Activated T-helper 17 cell treated with anti-CD3 and anti-CD28 coated beads, Interleukin-2, amount 50 U/mL, for 72 hours (primary cell): Measurements from ENCODE around the gene PPT2. TPM values are rescaled to one million over a fixed set of nuclear protein-coding genes. Genes with fewer than 3 reads are reported as not detected.

Experiments
- ATAC-seq: fragments of 150-1000 bp; cut with Tn5 transposase; replicated peaks from 2 replicates; pipeline ENCODE4 v1.10.0; 2021; ENCODE audit warnings: mild to moderate bottlenecking, moderate library complexity
- H3K27ac Mint-ChIP-seq: one replicate; pipeline ENCODE4 v1.8.0; 2022; ENCODE audit warnings: mixed read lengths
- H3K27me3 Mint-ChIP-seq: one replicate; pipeline ENCODE4 v1.8.0; 2022; ENCODE audit warnings: mixed read lengths
- H3K36me3 Mint-ChIP-seq: one replicate; pipeline ENCODE4 v1.8.0; 2022; ENCODE audit warnings: low read depth, mild to moderate bottlenecking, mixed read lengths
- H3K4me1 Mint-ChIP-seq: one replicate; pipeline ENCODE4 v1.8.0; 2022; ENCODE audit warnings: mixed read lengths
- H3K4me3 Mint-ChIP-seq: one replicate; pipeline ENCODE4 v1.8.0; 2022; ENCODE audit warnings: mild to moderate bottlenecking, mixed read lengths
- H3K9me3 Mint-ChIP-seq: one replicate; pipeline ENCODE4 v1.8.0; 2022; ENCODE audit warnings: mixed read lengths
- total RNA-seq, 2 donors: library from RNA; stranded (reverse); gene quantifications; one replicate each; pipeline ENCODE4 v1.2.3, GENCODE V29; 2022

The PPT2 gene
- total RNA-seq, 2 donors from 2014 or later = 10.5 to 18.0 TPM

GRCh38 chr6:32173051-32173727 lies 19.2 kb downstream of the PPT2 start:
- H3K9me3 Mint-ChIP-seq = no peaks in the 10 kb centered on the region
- H3K4me1 Mint-ChIP-seq = peaks cover 23% of the 10 kb centered on the region
- H3K27me3 Mint-ChIP-seq = no peaks in the 10 kb centered on the region
- peak overlapping the region; percentile 14 for H3K27ac Mint-ChIP-seq
- peaks cover 38% of the 10 kb centered on the region for H3K36me3 Mint-ChIP-seq
- no peak overlapping the region for H3K4me3 Mint-ChIP-seq
- no peak for ATAC-seq

DNA sequence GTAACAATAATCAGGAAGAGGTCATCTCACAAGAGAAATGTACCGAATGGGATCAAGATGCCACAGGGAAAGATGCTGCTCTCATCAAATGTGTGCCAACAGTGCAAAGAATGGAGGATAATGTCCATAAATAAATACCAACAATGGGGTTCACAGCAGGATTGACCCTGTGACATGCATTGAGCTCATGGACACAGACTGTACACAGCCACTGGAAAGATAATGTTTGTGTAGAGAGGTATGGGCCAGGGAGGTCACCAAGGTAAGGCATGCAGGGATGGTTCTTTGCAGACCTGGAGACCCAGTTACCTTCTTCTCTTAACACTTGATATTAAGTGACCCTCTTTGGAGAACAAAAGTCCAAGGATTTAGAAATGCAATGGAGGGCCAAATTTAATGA lies 20.5 kb downstream of the PPT2 start:
- Mint-ChIP-seq H3K27me3 (no peaks in the 10 kb centered on the region), H3K4me1 (peaks cover 31% of the 10 kb centered on the region), H3K9me3 (no peaks in the 10 kb centered on the region), H3K36me3 (peaks cover 41% of the 10 kb centered on the region), H3K27ac (peak overlapping the region; percentile 14), H3K4me3 (peak overlapping the region; percentile 90)
- ATAC-seq = no peak

- Mint-ChIP-seq H3K27ac (peak overlapping the region; percentile 42), H3K4me1 (peaks cover 33% of the 10 kb centered on the region), H3K4me3 (peak overlapping the region; percentile 90), H3K36me3 (peaks cover 41% of the 10 kb centered on the region), H3K27me3 (no peaks in the 10 kb centered on the region), H3K9me3 (no peaks in the 10 kb centered on the region)
- no peak for ATAC-seq
These were observed 21.4 kb downstream of the PPT2 start for GRCh38 chr6:32175322-32175710.

GRCh38 chr6:32175711-32176475 lies 22.0 kb downstream of the PPT2 start, which contains the start of gene AGPAT1:
AGPAT1 (minus strand) TSS chr6:32176084; CDS start chr6:32171496, 4,588 bp downstream.
- H3K4me1 Mint-ChIP-seq = peaks cover 33% of the 10 kb centered on the region
- H3K36me3 Mint-ChIP-seq = peaks cover 41% of the 10 kb centered on the region
- peak within 1 kb of the TSS; percentile 90 for H3K4me3 Mint-ChIP-seq
- no peaks in the 10 kb centered on the region for H3K27me3 Mint-ChIP-seq
- H3K9me3 Mint-ChIP-seq = no peaks in the 10 kb centered on the region
- peak; percentile 61 for ATAC-seq
- H3K27ac Mint-ChIP-seq = peak within 1 kb of the TSS; percentile 96

DNA sequence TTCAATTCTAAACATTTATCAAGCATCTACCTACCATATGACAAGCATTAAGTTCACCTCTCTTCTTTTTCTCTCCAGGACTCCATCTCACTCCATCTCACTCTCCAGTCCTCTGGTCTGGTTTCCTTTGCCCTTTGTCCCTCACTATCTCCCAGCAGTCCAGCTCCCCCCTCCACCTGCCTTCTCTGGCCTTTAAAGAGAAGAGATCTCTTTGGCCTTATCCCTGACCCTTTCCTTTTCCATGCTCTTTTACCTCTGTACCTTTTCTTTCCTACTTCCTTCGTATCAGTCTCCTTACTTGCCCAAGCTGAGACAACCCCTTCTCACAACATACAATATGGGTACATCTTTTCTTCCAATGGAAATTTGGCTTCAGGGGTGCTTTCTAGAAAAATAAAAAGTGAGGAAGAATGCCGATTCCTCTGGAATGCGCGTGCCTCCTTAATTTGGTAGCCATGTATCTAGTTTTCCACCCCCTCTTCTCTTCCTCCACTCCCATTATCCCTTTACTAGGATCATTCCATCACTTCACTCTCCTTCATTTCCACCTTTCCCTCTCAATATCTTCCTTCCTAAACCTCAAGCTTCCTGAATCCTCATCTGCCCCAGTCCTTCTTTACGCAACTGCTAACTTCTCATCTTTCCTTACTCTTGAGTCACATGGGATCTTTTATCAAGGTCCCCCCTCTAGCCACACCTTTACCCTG lies 22.7 kb downstream of the PPT2 start:
- H3K27me3 Mint-ChIP-seq = no peaks in the 10 kb centered on the region
- H3K27ac Mint-ChIP-seq = peak overlapping the region; percentile 96
- no peaks in the 10 kb centered on the region for H3K9me3 Mint-ChIP-seq
- peaks cover 43% of the 10 kb centered on the region for H3K36me3 Mint-ChIP-seq
- H3K4me3 Mint-ChIP-seq = peak overlapping the region; percentile 90
- ATAC-seq = no peak
- H3K4me1 Mint-ChIP-seq = peaks cover 33% of the 10 kb centered on the region

- Mint-ChIP-seq H3K36me3 (peaks cover 50% of the 10 kb centered on the region), H3K9me3 (no peaks in the 10 kb centered on the region)
These were observed 23.3 kb downstream of the PPT2 start for GRCh38 chr6:32177183-32177787.

DNA sequence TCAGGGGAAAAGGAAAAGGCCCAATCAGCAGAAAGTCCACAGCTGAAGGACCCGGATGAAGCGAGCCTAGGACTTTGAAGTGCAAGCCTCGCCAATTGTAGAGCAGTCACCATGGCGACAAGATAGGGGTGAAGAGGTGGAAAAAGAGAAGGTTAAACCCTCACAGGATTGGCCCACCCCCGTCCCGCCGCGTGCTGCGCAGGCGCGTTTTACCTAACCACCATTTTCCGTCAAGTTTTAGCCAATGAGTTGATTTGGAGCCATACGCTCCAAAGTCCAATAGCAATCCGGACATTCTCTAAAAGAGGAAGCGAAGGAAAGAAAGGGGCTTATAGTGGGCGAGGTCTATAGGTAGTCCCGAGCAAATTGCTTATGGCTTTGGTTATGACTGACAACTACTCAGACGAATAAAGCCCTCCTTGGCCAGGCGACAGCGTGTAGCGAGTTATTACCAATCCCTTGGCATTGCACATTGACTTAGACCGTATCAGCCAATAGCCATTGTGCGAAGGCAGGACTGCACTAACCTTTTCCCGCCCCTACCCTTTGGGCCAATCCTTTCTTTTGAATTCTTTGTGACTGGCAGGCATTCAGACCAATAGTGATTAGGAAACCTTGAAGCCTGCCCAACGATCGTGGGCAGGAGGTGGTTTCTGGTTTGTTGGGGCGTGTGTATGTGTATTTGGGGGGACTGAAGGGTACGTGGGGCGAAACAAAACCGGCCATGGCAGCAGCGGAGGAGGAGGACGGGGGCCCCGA lies 24.0 kb downstream of the PPT2 start, which contains the start of gene RNF5:
Gene RNF5, plus strand, starts transcription at position 618 of the 759 bp plus-strand sequence. Its CDS starts 107 bp downstream, at position 725.
- no peaks in the 10 kb centered on the region for H3K9me3 Mint-ChIP-seq
- peaks cover 35% of the 10 kb centered on the region for H3K4me1 Mint-ChIP-seq
- no peaks in the 10 kb centered on the region for H3K27me3 Mint-ChIP-seq
- peak; percentile 87 for ATAC-seq
- H3K4me3 Mint-ChIP-seq = peak within 1 kb of the TSS; percentile 90
- H3K36me3 Mint-ChIP-seq = peaks cover 57% of the 10 kb centered on the region
- peak within 1 kb of the TSS; percentile 96 for H3K27ac Mint-ChIP-seq

More at GRCh38 chr6:32177183-32177787, 23.3 kb downstream of the PPT2 start:
- H3K27me3 Mint-ChIP-seq = no peaks in the 10 kb centered on the region
- peak overlapping the region; percentile 90 for H3K4me3 Mint-ChIP-seq
- H3K4me1 Mint-ChIP-seq = peaks cover 33% of the 10 kb centered on the region
- no peak for ATAC-seq
- H3K27ac Mint-ChIP-seq = peak overlapping the region; percentile 96

DNA sequence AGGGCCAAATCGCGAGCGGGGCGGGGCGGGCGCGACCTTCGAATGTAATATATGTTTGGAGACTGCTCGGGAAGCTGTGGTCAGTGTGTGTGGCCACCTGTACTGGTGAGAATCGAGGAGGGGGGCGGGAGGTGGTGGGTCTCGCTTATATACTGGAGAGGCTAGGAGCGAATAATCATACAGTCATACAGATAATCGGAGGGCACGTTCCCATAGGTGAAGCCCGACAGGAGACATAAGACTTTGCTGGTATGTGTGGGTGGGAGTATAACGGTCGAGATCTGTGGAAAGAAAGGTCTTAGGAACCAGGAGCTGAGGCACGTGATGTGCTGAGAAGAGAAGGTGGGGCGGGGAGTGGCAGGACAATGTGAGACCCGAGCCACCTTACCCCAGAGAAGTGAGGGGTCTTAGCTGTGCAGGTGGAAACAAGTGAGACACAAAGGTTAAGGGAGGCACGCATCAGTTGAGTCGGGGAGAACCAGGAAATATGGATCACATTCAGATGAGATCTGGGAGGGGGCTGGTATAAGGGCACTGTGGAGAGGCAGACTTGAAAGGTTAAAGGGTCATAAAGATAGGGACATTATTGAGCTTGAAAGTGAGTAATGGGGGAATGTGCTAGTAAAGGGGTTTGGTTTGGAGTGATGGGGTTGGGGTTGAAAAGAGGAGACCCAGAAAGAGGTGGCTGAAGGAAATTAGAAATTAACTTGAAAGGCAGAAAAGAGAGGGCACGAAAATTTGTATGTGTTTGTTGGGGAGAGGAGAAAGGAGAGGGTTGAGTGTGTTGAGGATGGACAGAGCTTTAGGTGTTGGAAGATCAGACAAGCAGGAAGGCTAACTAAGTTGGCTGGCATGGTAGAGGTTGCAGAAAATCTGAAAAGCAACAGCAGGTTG lies 24.9 kb downstream of the PPT2 start:
- ATAC-seq = no peak

DNA sequence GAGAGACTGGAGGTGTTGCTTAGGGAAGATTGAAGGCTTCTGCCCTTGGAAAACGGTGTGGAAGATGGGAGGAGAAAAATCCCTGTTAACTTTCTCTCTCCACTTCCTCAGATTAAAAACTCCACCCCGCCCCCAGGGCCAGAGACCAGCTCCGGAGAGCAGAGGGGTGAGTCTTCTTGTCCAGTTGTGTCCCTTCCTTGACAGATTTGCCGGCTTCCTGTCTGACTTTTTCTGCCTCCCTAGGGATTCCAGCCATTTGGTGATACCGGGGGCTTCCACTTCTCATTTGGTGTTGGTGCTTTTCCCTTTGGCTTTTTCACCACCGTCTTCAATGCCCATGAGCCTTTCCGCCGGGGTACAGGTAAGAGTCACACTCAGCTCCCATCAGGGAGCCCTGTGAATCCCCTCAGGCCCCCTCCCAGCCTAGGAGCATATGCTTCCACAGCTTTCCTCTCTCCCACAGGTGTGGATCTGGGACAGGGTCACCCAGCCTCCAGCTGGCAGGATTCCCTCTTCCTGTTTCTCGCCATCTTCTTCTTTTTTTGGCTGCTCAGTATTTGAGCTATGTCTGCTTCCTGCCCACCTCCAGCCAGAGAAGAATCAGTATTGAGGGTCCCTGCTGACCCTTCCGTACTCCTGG lies 25.9 kb downstream of the PPT2 start:
- Mint-ChIP-seq H3K27ac (peak overlapping the region; percentile 96), H3K4me3 (peak overlapping the region; percentile 90), H3K4me1 (peaks cover 27% of the 10 kb centered on the region), H3K27me3 (no peaks in the 10 kb centered on the region), H3K36me3 (peaks cover 73% of the 10 kb centered on the region), H3K9me3 (no peaks in the 10 kb centered on the region)
- no peak for ATAC-seq

More for the DNA sequence above, 24.9 kb downstream of the PPT2 start:
- Mint-ChIP-seq H3K9me3 (no peaks in the 10 kb centered on the region), H3K27ac (peak overlapping the region; percentile 96), H3K27me3 (no peaks in the 10 kb centered on the region), H3K4me1 (peaks cover 34% of the 10 kb centered on the region), H3K36me3 (peaks cover 65% of the 10 kb centered on the region), H3K4me3 (peak overlapping the region; percentile 90)

GRCh38 chr6:32181148-32181702 lies 27.3 kb downstream of the PPT2 start:
- Mint-ChIP-seq H3K27ac (no peak overlapping the region), H3K9me3 (no peaks in the 10 kb centered on the region), H3K4me1 (peaks cover 31% of the 10 kb centered on the region), H3K36me3 (peaks cover 86% of the 10 kb centered on the region), H3K4me3 (peak overlapping the region; percentile 28), H3K27me3 (no peaks in the 10 kb centered on the region)
- no peak for ATAC-seq

GRCh38 chr6:32181915-32182529 lies 28.1 kb downstream of the PPT2 start:
- peaks cover 94% of the 10 kb centered on the region for H3K36me3 Mint-ChIP-seq
- no peaks in the 10 kb centered on the region for H3K27me3 Mint-ChIP-seq
- H3K4me3 Mint-ChIP-seq = peak overlapping the region; percentile 28
- H3K27ac Mint-ChIP-seq = no peak overlapping the region
- no peak for ATAC-seq
- no peaks in the 10 kb centered on the region for H3K9me3 Mint-ChIP-seq
- peaks cover 31% of the 10 kb centered on the region for H3K4me1 Mint-ChIP-seq

DNA sequence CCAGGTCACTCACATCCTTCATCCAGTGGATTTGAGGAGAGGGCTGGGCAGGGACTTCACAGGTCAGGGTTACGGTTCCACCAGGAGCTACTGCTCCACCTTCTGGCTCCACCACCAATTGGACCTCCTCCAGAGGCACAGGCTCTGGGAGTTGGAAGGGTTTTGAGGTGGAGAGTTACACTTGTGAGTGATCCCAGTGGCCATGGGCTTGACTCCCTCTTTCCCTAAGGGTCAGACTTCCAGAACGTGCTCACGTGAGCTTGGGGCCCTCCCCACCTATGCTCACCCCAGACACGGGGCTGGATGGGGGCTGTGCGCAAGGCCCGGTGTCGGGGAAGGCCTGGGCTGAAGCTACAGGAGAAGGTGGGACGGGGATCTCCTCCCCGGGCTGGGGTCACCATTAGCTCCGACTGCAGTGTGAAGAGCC lies 28.6 kb downstream of the PPT2 start:
- Mint-ChIP-seq H3K27ac (peak overlapping the region; percentile 75), H3K9me3 (no peaks in the 10 kb centered on the region), H3K36me3 (peaks cover 97% of the 10 kb centered on the region), H3K4me1 (peaks cover 34% of the 10 kb centered on the region), H3K27me3 (no peaks in the 10 kb centered on the region), H3K4me3 (peak overlapping the region; percentile 12)
- no peak for ATAC-seq
